ENCODE measurements around the gene NLGN1. TPM values are rescaled to one million over a fixed set of nuclear protein-coding genes. Genes with fewer than 3 reads are reported as not detected.
A peak's percentile ranks its signal among the peaks of the same experiment; 100 is the strongest.

NLGN1 gene
- total RNA-seq, 1 experiment from 2014 or later = not detected

- no peak for DNase-seq (ENCODE audit: unreplicated experiment)
- intact Hi-C loops (cut with micrococcal nuclease) = no loop called here
- H3K9me3 Mint-ChIP-seq (ENCODE audit: unreplicated experiment) = no peaks in the 10 kb centered on the region
- no peak overlapping the region for H3K27ac Mint-ChIP-seq (ENCODE audit: low read depth, unreplicated experiment)
- H3K4me3 Mint-ChIP-seq (ENCODE audit: unreplicated experiment) = no peak overlapping the region
- H3K27me3 Mint-ChIP-seq (ENCODE audit: insufficient read depth, unreplicated experiment) = peaks cover 17% of the 10 kb centered on the region
- no peak for TF ChIP-seq CTCF (IDR thresholded peaks at IDR 0.05; ENCODE audit: unreplicated experiment)
- ChIA-PET CTCF (no interaction called here), POLR2A (interaction anchor here (0.7 kb wide), 1 partner anchor 134 kb away, joined by 3 read pairs; no protein-coding TSS in a partner anchor)
- H3K4me1 Mint-ChIP-seq (ENCODE audit: insufficient read depth, unreplicated experiment) = peaks cover 6% of the 10 kb centered on the region
- no TSS peak for BruUV-seq (replicated peaks)
- H3K36me3 Mint-ChIP-seq (ENCODE audit: insufficient read depth, unreplicated experiment) = peaks cover 5% of the 10 kb centered on the region
Observed at GRCh38 chr3:173923204-173923603, 525.7 kb downstream of the NLGN1 start.

GRCh38 chr3:173930251-173930650 is 532.7 kb downstream of the NLGN1 start:
- H3K4me3 Mint-ChIP-seq (ENCODE audit: unreplicated experiment) = no peak overlapping the region
- intact Hi-C loops (cut with micrococcal nuclease) = no loop called here
- ChIA-PET POLR2A (no interaction called here), CTCF (interaction anchor here (0.5 to 0.7 kb wide), 2 partner anchors 23 to 33 kb away, joined by 3 read pairs; no protein-coding TSS in a partner anchor)
- peaks cover 6% of the 10 kb centered on the region for H3K4me1 Mint-ChIP-seq (ENCODE audit: insufficient read depth, unreplicated experiment)
- DNase-seq (ENCODE audit: unreplicated experiment) = no peak
- no peaks in the 10 kb centered on the region for H3K9me3 Mint-ChIP-seq (ENCODE audit: unreplicated experiment)
- no TSS peak for BruUV-seq (replicated peaks)
- H3K27ac Mint-ChIP-seq (ENCODE audit: low read depth, unreplicated experiment) = no peak overlapping the region
- peaks cover 17% of the 10 kb centered on the region for H3K27me3 Mint-ChIP-seq (ENCODE audit: insufficient read depth, unreplicated experiment)
- TF ChIP-seq CTCF (IDR thresholded peaks at IDR 0.05; ENCODE audit: unreplicated experiment) = no peak
- peaks cover 5% of the 10 kb centered on the region for H3K36me3 Mint-ChIP-seq (ENCODE audit: insufficient read depth, unreplicated experiment)

GRCh38 chr3:173932624-173933023 is 535.1 kb downstream of the NLGN1 start:
- CTCF ChIA-PET = interaction anchor here (0.6 to 1.0 kb wide), 2 partner anchors 11 to 29 kb away, joined by 3 read pairs; no protein-coding TSS in a partner anchor
- no peaks in the 10 kb centered on the region for H3K36me3 Mint-ChIP-seq (ENCODE audit: insufficient read depth, unreplicated experiment)
- intact Hi-C loops (cut with micrococcal nuclease) = no loop called here
- no peaks in the 10 kb centered on the region for H3K27me3 Mint-ChIP-seq (ENCODE audit: insufficient read depth, unreplicated experiment)
- peak; percentile 61 for DNase-seq (ENCODE audit: unreplicated experiment)
- no peaks in the 10 kb centered on the region for H3K9me3 Mint-ChIP-seq (ENCODE audit: unreplicated experiment)
- no peak overlapping the region for H3K27ac Mint-ChIP-seq (ENCODE audit: low read depth, unreplicated experiment)
- BruUV-seq (replicated peaks) = no TSS peak
- POLR2A ChIA-PET = interaction anchor here (0.5 to 0.9 kb wide), 4 partner anchors 12 to 1653 kb away, joined by 3 to 4 read pairs (median 3); no protein-coding TSS in a partner anchor
- no peak overlapping the region for H3K4me3 Mint-ChIP-seq (ENCODE audit: unreplicated experiment)
- H3K4me1 Mint-ChIP-seq (ENCODE audit: insufficient read depth, unreplicated experiment) = peaks cover 6% of the 10 kb centered on the region
- TF ChIP-seq CTCF (IDR thresholded peaks at IDR 0.05; ENCODE audit: unreplicated experiment) = no peak

- Mint-ChIP-seq H3K27me3 (ENCODE audit: insufficient read depth, unreplicated experiment) (no peaks in the 10 kb centered on the region), H3K9me3 (ENCODE audit: unreplicated experiment) (no peaks in the 10 kb centered on the region), H3K36me3 (ENCODE audit: insufficient read depth, unreplicated experiment) (no peaks in the 10 kb centered on the region), H3K4me3 (ENCODE audit: unreplicated experiment) (no peak overlapping the region), H3K4me1 (ENCODE audit: insufficient read depth, unreplicated experiment) (peaks cover 6% of the 10 kb centered on the region), H3K27ac (ENCODE audit: low read depth, unreplicated experiment) (no peak overlapping the region)
- ChIA-PET POLR2A (interaction anchor here (0.5 to 0.9 kb wide), 4 partner anchors 12 to 1653 kb away, joined by 3 to 4 read pairs (median 3); no protein-coding TSS in a partner anchor), CTCF (no interaction called here)
- BruUV-seq (replicated peaks) = no TSS peak
- DNase-seq (ENCODE audit: unreplicated experiment) = no peak
- intact Hi-C loops (cut with micrococcal nuclease) = no loop called here
- TF ChIP-seq CTCF (IDR thresholded peaks at IDR 0.05; ENCODE audit: unreplicated experiment) = no peak
Observed at GRCh38 chr3:173933113-173933512, 535.6 kb downstream of the NLGN1 start.

Measured in MCF 10A (cell line).